ENCODE results near the gene IFITM2.

The IFITM2 gene

GRCh38 chr11:271319-271715 is 36.3 kb upstream of the IFITM2 start:
- no peak overlapping the region for H2BK12ac ChIP-seq (ENCODE audit: low read length)

GRCh38 chr11:272195-272930 is 35.3 kb upstream of the IFITM2 start:
- H3K4ac ChIP-seq (ENCODE audit: low read depth, low read length), result no peak overlapping the region
- H4K12ac ChIP-seq (ENCODE audit: low read depth, low read length), result no peak overlapping the region
- H3K18ac ChIP-seq (ENCODE audit: low read length), result no peak overlapping the region
- no peak overlapping the region for H3K4me2 ChIP-seq (ENCODE audit: low read length)
- H4K91ac ChIP-seq (ENCODE audit: low read depth, low read length), result no peak overlapping the region
- H2BK12ac ChIP-seq (ENCODE audit: low read length), result no peak overlapping the region
- no peak overlapping the region for H2BK120ac ChIP-seq (ENCODE audit: insufficient read depth, low read length, poor library complexity)
- H2AFZ ChIP-seq (ENCODE audit: insufficient read depth, low read length, poor library complexity), result no peak overlapping the region
- H3K9me3 ChIP-seq (ENCODE audit: insufficient read depth, low read depth, low read length), result no peaks in the 10 kb centered on the region
- H3K27me3 ChIP-seq (ENCODE audit: insufficient read depth, low read length), result no peaks in the 10 kb centered on the region
- H4K8ac ChIP-seq (ENCODE audit: low read depth, low read length), result no peak overlapping the region
- no peak for DNase-seq
- WGBS (ENCODE audit: extremely low coverage, insufficient coverage, insufficient read length), result no CpG with 5 or more reads among the region's 22 CpGs
- no peak overlapping the region for H3K14ac ChIP-seq (ENCODE audit: low read length)
- no peak overlapping the region for H3K4me3 ChIP-seq (ENCODE audit: low read depth, low read length)
- H3K79me2 ChIP-seq (ENCODE audit: control insufficient read depth, insufficient read depth, low read length, poor library complexity), result no peaks in the 10 kb centered on the region
- H3K36me3 ChIP-seq (ENCODE audit: control insufficient read depth in 1 of 2, insufficient read depth in 2 of 2, low read length in 2 of 2), result no peaks in the 10 kb centered on the region
- peaks cover 2% of the 10 kb centered on the region for H3K79me1 ChIP-seq (ENCODE audit: low read length)
- no peak overlapping the region for H2BK5ac ChIP-seq (ENCODE audit: low read depth, low read length, poor library complexity)
- H3K23ac ChIP-seq (ENCODE audit: low read length), result no peak overlapping the region
- H3K9ac ChIP-seq (ENCODE audit: low read length), result no peak overlapping the region
- H3K4me1 ChIP-seq (ENCODE audit: control insufficient read depth in 1 of 2, insufficient read depth in 2 of 2, low read length in 2 of 2), result peaks cover 0 to 2% of the 10 kb centered on the region in 2 experiments
- no peak overlapping the region for H3K27ac ChIP-seq (ENCODE audit: low read depth, low read length)
- H2AK5ac ChIP-seq (ENCODE audit: low read length), result no peak overlapping the region

More at GRCh38 chr11:271319-271715, 36.3 kb upstream of the IFITM2 start:
- no peaks in the 10 kb centered on the region for H3K79me2 ChIP-seq (ENCODE audit: control insufficient read depth, insufficient read depth, low read length, poor library complexity)
- no peak overlapping the region for H3K23ac ChIP-seq (ENCODE audit: low read length)
- peak overlapping the region; percentile 66 for H4K91ac ChIP-seq (ENCODE audit: low read depth, low read length)
- H3K14ac ChIP-seq (ENCODE audit: low read length), result peak overlapping the region; percentile 40
- no peak overlapping the region for H3K4me2 ChIP-seq (ENCODE audit: low read length)
- H3K4ac ChIP-seq (ENCODE audit: low read depth, low read length), result no peak overlapping the region
- H3K27ac ChIP-seq (ENCODE audit: low read depth, low read length), result no peak overlapping the region
- no CpG with 5 or more reads among the region's 8 CpGs for WGBS (ENCODE audit: extremely low coverage, insufficient coverage, insufficient read length)
- H3K18ac ChIP-seq (ENCODE audit: low read length), result no peak overlapping the region
- no peaks in the 10 kb centered on the region for H3K27me3 ChIP-seq (ENCODE audit: insufficient read depth, low read length)
- H3K4me3 ChIP-seq (ENCODE audit: low read depth, low read length), result no peak overlapping the region
- peak overlapping the region; percentile 53 for H4K8ac ChIP-seq (ENCODE audit: low read depth, low read length)
- H3K9me3 ChIP-seq (ENCODE audit: insufficient read depth, low read depth, low read length), result no peaks in the 10 kb centered on the region
- peaks cover 2% of the 10 kb centered on the region for H3K79me1 ChIP-seq (ENCODE audit: low read length)
- H3K36me3 ChIP-seq (ENCODE audit: control insufficient read depth in 1 of 2, insufficient read depth in 2 of 2, low read length in 2 of 2), result no peaks in the 10 kb centered on the region
- H3K4me1 ChIP-seq (ENCODE audit: control insufficient read depth in 1 of 2, insufficient read depth in 2 of 2, low read length in 2 of 2), result peaks cover 0 to 2% of the 10 kb centered on the region in 2 experiments
- no peak overlapping the region for H2BK5ac ChIP-seq (ENCODE audit: low read depth, low read length, poor library complexity)
- no peak overlapping the region for H2AK5ac ChIP-seq (ENCODE audit: low read length)
- no peak overlapping the region for H4K12ac ChIP-seq (ENCODE audit: low read depth, low read length)
- no peak overlapping the region for H2BK120ac ChIP-seq (ENCODE audit: insufficient read depth, low read length, poor library complexity)
- H2AFZ ChIP-seq (ENCODE audit: insufficient read depth, low read length, poor library complexity), result peak overlapping the region; percentile 17
- H3K9ac ChIP-seq (ENCODE audit: low read length), result no peak overlapping the region
- no peak for DNase-seq

- Histone ChIP-seq H4K91ac (ENCODE audit: low read depth, low read length) (no peak overlapping the region), H3K27ac (ENCODE audit: low read depth, low read length) (no peak overlapping the region), H4K12ac (ENCODE audit: low read depth, low read length) (no peak overlapping the region), H2AFZ (ENCODE audit: insufficient read depth, low read length, poor library complexity) (no peak overlapping the region), H3K79me2 (ENCODE audit: control insufficient read depth, insufficient read depth, low read length, poor library complexity) (no peaks in the 10 kb centered on the region), H3K4me1 (ENCODE audit: control insufficient read depth in 1 of 2, insufficient read depth in 2 of 2, low read length in 2 of 2) (peaks cover 0 to under 1% of the 10 kb centered on the region in 2 experiments), H2BK5ac (ENCODE audit: low read depth, low read length, poor library complexity) (no peak overlapping the region), H3K9me3 (ENCODE audit: insufficient read depth, low read depth, low read length) (no peaks in the 10 kb centered on the region), H2BK12ac (ENCODE audit: low read length) (no peak overlapping the region), H3K4me2 (ENCODE audit: low read length) (no peak overlapping the region), H4K8ac (ENCODE audit: low read depth, low read length) (no peak overlapping the region), H3K36me3 (ENCODE audit: control insufficient read depth in 1 of 2, insufficient read depth in 2 of 2, low read length in 2 of 2) (no peaks in the 10 kb centered on the region), H3K14ac (ENCODE audit: low read length) (no peak overlapping the region), H3K9ac (ENCODE audit: low read length) (no peak overlapping the region), H2AK5ac (ENCODE audit: low read length) (no peak overlapping the region), H3K27me3 (ENCODE audit: insufficient read depth, low read length) (no peaks in the 10 kb centered on the region), H3K23ac (ENCODE audit: low read length) (no peak overlapping the region), H3K18ac (ENCODE audit: low read length) (no peak overlapping the region), H3K4me3 (ENCODE audit: low read depth, low read length) (no peak overlapping the region), H2BK120ac (ENCODE audit: insufficient read depth, low read length, poor library complexity) (no peak overlapping the region), H3K4ac (ENCODE audit: low read depth, low read length) (no peak overlapping the region), H3K79me1 (ENCODE audit: low read length) (peaks cover 2% of the 10 kb centered on the region)
- no peak for DNase-seq
- WGBS (ENCODE audit: extremely low coverage, insufficient coverage, insufficient read length), result no CpG with 5 or more reads among the region's 6 CpGs
Measured at GRCh38 chr11:272931-273198, 34.8 kb upstream of the IFITM2 start.

- no peak overlapping the region for H3K18ac ChIP-seq (ENCODE audit: low read length)
- peaks cover 1% of the 10 kb centered on the region for H3K79me1 ChIP-seq (ENCODE audit: low read length)
- H4K12ac ChIP-seq (ENCODE audit: low read depth, low read length), result no peak overlapping the region
- no peak overlapping the region for H3K4me2 ChIP-seq (ENCODE audit: low read length)
- no peak overlapping the region for H2BK120ac ChIP-seq (ENCODE audit: insufficient read depth, low read length, poor library complexity)
- H4K91ac ChIP-seq (ENCODE audit: low read depth, low read length), result no peak overlapping the region
- H3K9me3 ChIP-seq (ENCODE audit: insufficient read depth, low read depth, low read length), result no peaks in the 10 kb centered on the region
- no peak overlapping the region for H2AK5ac ChIP-seq (ENCODE audit: low read length)
- no peaks in the 10 kb centered on the region for H3K36me3 ChIP-seq (ENCODE audit: control insufficient read depth in 1 of 2, insufficient read depth in 2 of 2, low read length in 2 of 2)
- H3K4me1 ChIP-seq (ENCODE audit: control insufficient read depth in 1 of 2, insufficient read depth in 2 of 2, low read length in 2 of 2), result no peaks in the 10 kb centered on the region
- no peaks in the 10 kb centered on the region for H3K79me2 ChIP-seq (ENCODE audit: control insufficient read depth, insufficient read depth, low read length, poor library complexity)
- H2AFZ ChIP-seq (ENCODE audit: insufficient read depth, low read length, poor library complexity), result no peak overlapping the region
- H3K27ac ChIP-seq (ENCODE audit: low read depth, low read length), result no peak overlapping the region
- no peak overlapping the region for H3K9ac ChIP-seq (ENCODE audit: low read length)
- H2BK5ac ChIP-seq (ENCODE audit: low read depth, low read length, poor library complexity), result no peak overlapping the region
- H3K14ac ChIP-seq (ENCODE audit: low read length), result no peak overlapping the region
- H4K8ac ChIP-seq (ENCODE audit: low read depth, low read length), result no peak overlapping the region
- no peak overlapping the region for H3K23ac ChIP-seq (ENCODE audit: low read length)
- H3K4me3 ChIP-seq (ENCODE audit: low read depth, low read length), result no peak overlapping the region
- H3K4ac ChIP-seq (ENCODE audit: low read depth, low read length), result no peak overlapping the region
- no peak for DNase-seq
- no peaks in the 10 kb centered on the region for H3K27me3 ChIP-seq (ENCODE audit: insufficient read depth, low read length)
- no peak overlapping the region for H2BK12ac ChIP-seq (ENCODE audit: low read length)
Measured at GRCh38 chr11:276219-276618, 31.4 kb upstream of the IFITM2 start.

Measured in trophoblast cell (in vitro differentiated cells and primary cell).